MCF 10A (cell line): ENCODE data around the gene LAMC1. TPM values are rescaled to one million over a fixed set of nuclear protein-coding genes. Genes with fewer than 3 reads are reported as not detected.

ENCODE experiments used
- BruUV-seq: library from RNA; stranded (reverse); fragments of 400-500 nt; replicated peaks from 2 replicates; lab custom pipeline; 2021; lab: Mats Ljungman, UMichigan
- CTCF ChIA-PET: fragments of 300-600 bp; sonication (Branson Sonifier 250); formaldehyde crosslinking; extraction: SDS; loops from one replicate; lab custom pipeline; 2021; ENCODE audit warnings: antibody characterized with exemption, inconsistent platforms; lab: Yijun Ruan, JAX
- POLR2A ChIA-PET: fragments of 300-600, 350-650 bp; sonication (Branson Sonifier 250); formaldehyde crosslinking; extraction: SDS; loops from one replicate; lab custom pipeline; 2020; ENCODE audit warnings: antibody characterized with exemption, inconsistent platforms; lab: Yijun Ruan, JAX
- DNase-seq: peaks from one replicate; pipeline ENCODE4 v3.0.0-alpha.2; 2018; ENCODE audit not compliant: unreplicated experiment
- H3K27ac Mint-ChIP-seq: one replicate; pipeline ENCODE4 v1.8.0; 2022; ENCODE audit warnings: mild to moderate bottlenecking, low read depth, mixed read lengths; ENCODE audit not compliant: unreplicated experiment
- H3K27me3 Mint-ChIP-seq: one replicate; pipeline ENCODE4 v1.8.0; 2022; ENCODE audit warnings: mixed read lengths; ENCODE audit not compliant: insufficient read depth, unreplicated experiment
- H3K36me3 Mint-ChIP-seq: one replicate; pipeline ENCODE4 v1.8.0; 2022; ENCODE audit warnings: mild to moderate bottlenecking, moderate library complexity, mixed read lengths; ENCODE audit not compliant: insufficient read depth, unreplicated experiment
- H3K4me1 Mint-ChIP-seq: one replicate; pipeline ENCODE4 v1.8.0; 2022; ENCODE audit warnings: mixed read lengths; ENCODE audit not compliant: insufficient read depth, unreplicated experiment
- H3K4me3 Mint-ChIP-seq: one replicate; pipeline ENCODE4 v1.8.0; 2022; ENCODE audit warnings: mild to moderate bottlenecking, moderate library complexity, mixed read lengths; ENCODE audit not compliant: unreplicated experiment
- H3K9me3 Mint-ChIP-seq: one replicate; pipeline ENCODE4 v1.8.0; 2022; ENCODE audit warnings: mixed read lengths; ENCODE audit not compliant: unreplicated experiment
- intact Hi-C: fragments of 100-400 bp; cut with micrococcal nuclease; formaldehyde crosslinking; loops from 2 replicates; pipeline ENCODE4 v1.14.1; 2022
- total RNA-seq: library from RNA; stranded (reverse); gene quantifications from 2 replicates; pipeline ENCODE4 v1.2.3, GENCODE V29; 2022
- TF ChIP-seq, protein P1 (sequence below): fragments of 200-600 bp; IDR thresholded peaks from one replicate; pipeline ENCODE4 v1.8.0; 2022; ENCODE audit warnings: antibody characterized with exemption, mild to moderate bottlenecking; ENCODE audit not compliant: unreplicated experiment

LAMC1 gene
- total RNA-seq, 1 experiment from 2014 or later = 179 TPM

DNA sequence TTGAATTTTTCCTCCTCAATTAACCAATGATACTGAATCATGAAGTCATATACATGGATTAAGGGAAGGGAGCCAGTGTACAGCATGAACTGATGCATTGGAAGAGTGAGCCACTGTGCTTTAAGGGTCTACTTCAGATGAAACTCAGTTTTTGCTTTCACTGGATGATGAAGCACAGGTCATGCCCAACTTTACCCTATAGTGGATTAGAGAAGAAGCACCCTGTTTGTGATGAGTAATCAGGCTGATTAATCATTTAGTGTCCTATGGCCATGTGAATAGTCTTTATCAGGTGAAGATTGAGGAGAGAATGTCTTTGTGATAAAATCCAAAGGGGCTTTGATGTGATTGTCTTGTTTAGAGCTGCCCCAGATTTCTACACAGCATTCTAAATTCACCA, 24.7 kb upstream of the LAMC1 start:
- intact Hi-C loops = no loop called here
- no peaks in the 10 kb centered on the region for H3K36me3 Mint-ChIP-seq
- POLR2A ChIA-PET = interaction anchor here (1.8 kb wide), 1 partner anchor 11 kb away, joined by 3 read pairs; no protein-coding TSS in a partner anchor
- H3K4me1 Mint-ChIP-seq = peaks cover 6% of the 10 kb centered on the region
- no peaks in the 10 kb centered on the region for H3K27me3 Mint-ChIP-seq
- no TSS peak for BruUV-seq
- no peak overlapping the region for H3K27ac Mint-ChIP-seq
- H3K9me3 Mint-ChIP-seq = no peaks in the 10 kb centered on the region
- TF ChIP-seq, protein P1, sequence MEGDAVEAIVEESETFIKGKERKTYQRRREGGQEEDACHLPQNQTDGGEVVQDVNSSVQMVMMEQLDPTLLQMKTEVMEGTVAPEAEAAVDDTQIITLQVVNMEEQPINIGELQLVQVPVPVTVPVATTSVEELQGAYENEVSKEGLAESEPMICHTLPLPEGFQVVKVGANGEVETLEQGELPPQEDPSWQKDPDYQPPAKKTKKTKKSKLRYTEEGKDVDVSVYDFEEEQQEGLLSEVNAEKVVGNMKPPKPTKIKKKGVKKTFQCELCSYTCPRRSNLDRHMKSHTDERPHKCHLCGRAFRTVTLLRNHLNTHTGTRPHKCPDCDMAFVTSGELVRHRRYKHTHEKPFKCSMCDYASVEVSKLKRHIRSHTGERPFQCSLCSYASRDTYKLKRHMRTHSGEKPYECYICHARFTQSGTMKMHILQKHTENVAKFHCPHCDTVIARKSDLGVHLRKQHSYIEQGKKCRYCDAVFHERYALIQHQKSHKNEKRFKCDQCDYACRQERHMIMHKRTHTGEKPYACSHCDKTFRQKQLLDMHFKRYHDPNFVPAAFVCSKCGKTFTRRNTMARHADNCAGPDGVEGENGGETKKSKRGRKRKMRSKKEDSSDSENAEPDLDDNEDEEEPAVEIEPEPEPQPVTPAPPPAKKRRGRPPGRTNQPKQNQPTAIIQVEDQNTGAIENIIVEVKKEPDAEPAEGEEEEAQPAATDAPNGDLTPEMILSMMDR = no peak
- DNase-seq = no peak
- CTCF ChIA-PET = interaction anchor here (0.9 kb wide), 1 partner anchor 23 kb away, joined by 3 read pairs; no protein-coding TSS in a partner anchor
- no peak overlapping the region for H3K4me3 Mint-ChIP-seq

DNA sequence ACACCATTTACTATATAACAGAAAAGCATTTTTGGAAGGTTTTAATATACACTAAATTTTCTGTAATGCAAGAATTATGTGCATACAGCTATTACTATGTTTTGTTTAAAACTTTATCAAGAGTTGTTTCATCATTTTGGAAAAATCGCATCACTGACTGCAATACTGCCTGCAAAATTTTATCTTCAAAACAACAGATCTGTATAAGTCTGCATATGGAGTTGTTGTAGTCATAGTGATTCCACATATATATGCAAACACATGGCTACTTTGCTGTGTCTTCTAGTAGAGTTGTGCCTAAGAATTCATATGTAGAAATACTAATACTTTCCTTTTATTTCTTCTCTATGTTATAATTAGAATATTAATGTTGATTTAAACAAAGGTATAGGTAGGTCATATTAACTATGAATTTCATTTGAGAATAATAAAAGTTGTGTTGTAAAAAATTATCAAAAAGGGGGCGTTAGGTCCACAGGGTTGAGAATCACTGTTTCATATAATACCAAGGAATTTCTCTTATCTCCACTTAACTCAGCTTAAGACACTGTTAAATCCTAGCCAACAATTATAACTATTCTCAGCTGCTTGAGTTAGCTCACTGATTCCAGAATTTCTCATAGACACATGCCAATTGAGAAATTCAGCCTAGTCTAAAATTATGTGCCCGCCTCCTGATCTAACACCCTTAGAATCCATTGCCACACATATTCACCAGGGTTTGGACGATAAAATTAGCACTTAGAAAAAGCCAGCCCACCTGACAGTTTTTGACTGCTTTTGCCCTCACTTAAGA, 22.9 kb upstream of the LAMC1 start:
- H3K27ac Mint-ChIP-seq = no peak overlapping the region
- no peaks in the 10 kb centered on the region for H3K9me3 Mint-ChIP-seq
- POLR2A ChIA-PET = interaction anchor here (0.7 to 1.5 kb wide), 4 partner anchors 9 to 234 kb away, joined by 3 read pairs; no protein-coding TSS in a partner anchor
- CTCF ChIA-PET = interaction anchor here (0.5 to 1.6 kb wide), 3 partner anchors 13 to 255 kb away, joined by 3 read pairs; no protein-coding TSS in a partner anchor
- TF ChIP-seq, protein P1 = no peak
- H3K4me3 Mint-ChIP-seq = no peak overlapping the region
- no peaks in the 10 kb centered on the region for H3K27me3 Mint-ChIP-seq
- no peak for DNase-seq
- BruUV-seq = no TSS peak
- peaks cover 6% of the 10 kb centered on the region for H3K4me1 Mint-ChIP-seq
- intact Hi-C loops = no loop called here
- H3K36me3 Mint-ChIP-seq = no peaks in the 10 kb centered on the region

DNA sequence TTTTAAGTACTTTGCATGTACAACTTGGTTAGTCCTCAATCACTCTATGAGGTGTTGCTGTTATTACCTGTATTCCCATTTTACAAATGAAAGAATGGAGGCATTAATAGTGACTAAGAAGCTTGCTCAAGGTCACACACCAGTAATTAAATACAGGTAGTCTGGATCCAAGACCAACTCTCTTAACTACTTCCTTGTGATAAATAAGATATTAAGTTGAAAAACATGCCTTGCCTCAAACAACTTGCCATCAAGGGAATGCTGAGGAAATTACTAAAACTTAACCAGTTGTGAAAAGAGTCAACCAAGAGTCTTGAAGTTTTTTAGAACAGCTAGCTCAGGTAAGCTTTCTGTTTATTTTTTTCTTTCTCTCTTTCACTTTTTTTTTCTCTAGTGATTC, 21.0 kb upstream of the LAMC1 start:
- H3K4me3 Mint-ChIP-seq = no peak overlapping the region
- H3K9me3 Mint-ChIP-seq = no peaks in the 10 kb centered on the region
- no TSS peak for BruUV-seq
- no peak overlapping the region for H3K27ac Mint-ChIP-seq
- H3K4me1 Mint-ChIP-seq = peaks cover 7% of the 10 kb centered on the region
- H3K36me3 Mint-ChIP-seq = no peaks in the 10 kb centered on the region
- no peaks in the 10 kb centered on the region for H3K27me3 Mint-ChIP-seq
- ChIA-PET POLR2A (interaction anchor here (0.7 to 3.6 kb wide), 7 partner anchors 14 to 973 kb away, joined by 3 to 13 read pairs (median 4); partner anchors contain the start of gene LAMC1), CTCF (interaction anchor here (1.3 to 1.6 kb wide), 2 partner anchors 15 to 40 kb away, joined by 3 to 4 read pairs; no protein-coding TSS in a partner anchor)
- no peak for DNase-seq
- intact Hi-C loops = no loop called here
- TF ChIP-seq, protein P1 = no peak

DNA sequence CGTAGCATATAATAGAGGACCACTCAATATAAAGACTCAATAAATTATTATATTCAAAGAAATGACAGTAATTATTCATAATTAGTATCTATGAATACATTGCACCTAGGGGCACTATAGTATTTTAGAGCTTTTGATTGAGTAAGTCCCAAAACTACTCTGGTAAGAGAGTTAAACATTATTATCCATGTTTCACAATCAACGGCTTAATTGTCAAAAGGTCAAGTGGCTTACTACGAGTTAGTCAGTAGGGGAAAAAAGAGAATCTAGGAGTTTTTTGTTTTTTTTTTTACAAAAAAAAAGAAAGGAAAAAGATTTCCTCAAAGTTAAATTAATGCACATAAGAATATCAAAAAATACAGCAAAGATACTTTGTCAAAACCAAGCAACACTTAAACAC, 20.4 kb upstream of the LAMC1 start:
- Mint-ChIP-seq H3K4me3 (no peak overlapping the region), H3K9me3 (no peaks in the 10 kb centered on the region), H3K36me3 (no peaks in the 10 kb centered on the region), H3K27me3 (no peaks in the 10 kb centered on the region), H3K4me1 (peaks cover 12% of the 10 kb centered on the region), H3K27ac (no peak overlapping the region)
- BruUV-seq = no TSS peak
- intact Hi-C loops = no loop called here
- ChIA-PET POLR2A (interaction anchor here (0.7 to 3.6 kb wide), 5 partner anchors 15 to 973 kb away, joined by 3 to 13 read pairs (median 4); partner anchors contain the start of gene LAMC1), CTCF (interaction anchor here (1.3 kb wide), 1 partner anchor 40 kb away, joined by 4 read pairs; no protein-coding TSS in a partner anchor)
- peak; percentile 54 for DNase-seq
- TF ChIP-seq, protein P1 = no peak
